Measurements from ENCODE around the gene MAML2.

The MAML2 gene

GRCh38 chr11:96015906-96016565, 327.0 kb downstream of the MAML2 start:
- DNase-seq (ENCODE audit: low spot score): no peak
- TF ChIP-seq CTCF (IDR thresholded peaks at IDR 0.05; ENCODE audit: extremely low read depth, missing control alignments): no peak

DNA sequence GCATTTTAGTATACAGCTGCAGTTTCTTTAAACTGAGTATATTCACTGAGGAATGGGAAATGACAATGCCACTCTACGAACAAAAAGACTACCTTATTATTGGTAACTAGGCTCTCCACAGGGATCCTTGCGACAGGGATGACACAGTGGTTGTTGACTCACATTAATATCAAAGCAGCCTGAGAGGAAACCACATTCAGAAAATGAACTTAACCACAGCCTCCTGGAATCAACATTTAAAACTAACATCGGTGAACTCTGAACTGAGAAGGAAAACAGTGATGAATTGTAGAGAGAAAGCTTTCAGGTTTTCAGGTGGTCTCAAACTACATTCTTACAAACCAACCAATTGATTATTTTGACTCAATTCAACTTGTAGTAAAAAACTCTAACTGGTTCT, 328.8 kb downstream of the MAML2 start:
- DNase-seq (ENCODE audit: low spot score): no peak
- TF ChIP-seq CTCF (IDR thresholded peaks at IDR 0.05; ENCODE audit: extremely low read depth, missing control alignments): no peak

GRCh38 chr11:96013461-96014213, 329.4 kb downstream of the MAML2 start:
- DNase-seq (ENCODE audit: low spot score): no peak
- TF ChIP-seq CTCF (IDR thresholded peaks at IDR 0.05; ENCODE audit: extremely low read depth, missing control alignments): no peak

- peak; percentile 56 for DNase-seq (ENCODE audit: low spot score)
- TF ChIP-seq CTCF (IDR thresholded peaks at IDR 0.05; ENCODE audit: extremely low read depth, missing control alignments): peak; percentile 18
These were observed 330.7 kb downstream of the MAML2 start for GRCh38 chr11:96012086-96012824.

DNA sequence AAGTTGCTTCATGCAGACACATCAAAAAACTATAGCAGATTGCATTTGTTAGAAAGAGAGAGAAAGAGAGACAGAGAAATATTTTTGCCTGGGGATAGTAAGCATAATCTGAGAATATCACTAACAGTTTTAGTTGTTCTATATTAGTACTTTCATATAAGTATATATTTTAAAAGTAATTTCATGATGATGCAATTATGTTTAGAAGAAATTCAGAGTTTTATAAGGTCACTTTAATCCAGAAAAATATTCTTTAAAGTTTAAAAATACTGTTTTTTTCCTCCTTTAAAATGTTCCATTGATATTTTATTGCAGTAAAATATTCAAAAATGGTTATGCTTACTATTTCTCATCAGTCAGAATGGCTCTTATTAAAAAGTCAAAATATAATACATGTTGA, 332.3 kb downstream of the MAML2 start:
- no peak for TF ChIP-seq CTCF (IDR thresholded peaks at IDR 0.05; ENCODE audit: extremely low read depth, missing control alignments)
- DNase-seq (ENCODE audit: low spot score): no peak

GRCh38 chr11:96008161-96008720, 334.8 kb downstream of the MAML2 start:
- DNase-seq (ENCODE audit: low spot score): no peak

More at GRCh38 chr11:96008161-96008720, 334.8 kb downstream of the MAML2 start:
- TF ChIP-seq CTCF (IDR thresholded peaks at IDR 0.05; ENCODE audit: extremely low read depth, missing control alignments): no peak

Data from GM20000 (cell line).